OCI-LY3 (cell line): Measurements from ENCODE around the gene SYNGR4.

Experiments
- EZH2phosphoT487 ChIP-seq: fragments of 200-600 bp; shearing (Covaris generic); IDR thresholded peaks from 2 replicates; pipeline ENCODE4 v1.6.1; 2018; ENCODE audit warnings: antibody characterized with exemption, mixed run types, low read depth
- TF ChIP-seq, protein P1 (sequence below): fragments of 200-600, 300-600 bp; sonication (generic); IDR thresholded peaks from 2 replicates; pipeline ENCODE4 v1.5.1; 2014; ENCODE audit warnings: antibody characterized with exemption, low read length, low read depth

DNA sequence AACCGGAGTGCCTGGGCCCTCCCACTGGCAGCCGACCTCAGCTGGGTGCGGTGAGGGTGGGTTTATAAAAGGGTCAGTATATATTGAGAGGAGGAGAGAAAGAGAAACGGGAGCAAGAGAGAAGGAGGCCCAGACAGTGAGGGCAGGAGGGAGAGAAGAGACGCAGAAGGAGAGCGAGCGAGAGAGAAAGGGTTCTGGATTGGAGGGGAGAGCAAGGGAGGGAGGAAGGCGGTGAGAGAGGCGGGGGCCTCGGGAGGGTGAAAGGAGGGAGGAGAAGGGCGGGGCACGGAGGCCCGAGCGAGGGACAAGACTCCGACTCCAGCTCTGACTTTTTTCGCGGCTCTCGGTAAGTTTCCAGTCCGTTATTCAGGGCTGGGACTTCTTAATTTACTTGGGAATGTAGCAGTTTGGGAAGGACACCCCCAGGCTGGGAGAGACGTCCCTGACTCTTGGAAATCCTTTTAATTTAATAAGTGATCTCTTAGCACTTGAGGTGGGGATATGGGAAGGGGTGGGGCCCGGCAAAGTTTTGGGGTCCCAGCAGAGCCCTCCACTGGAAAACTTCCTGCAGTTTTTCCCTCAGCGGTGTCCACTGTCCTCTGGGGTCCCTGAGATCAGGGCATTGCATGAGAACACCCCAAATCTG is 38.8 kb upstream of the SYNGR4 start, which contains the start of gene EMP3:
- TF ChIP-seq, protein P1, sequence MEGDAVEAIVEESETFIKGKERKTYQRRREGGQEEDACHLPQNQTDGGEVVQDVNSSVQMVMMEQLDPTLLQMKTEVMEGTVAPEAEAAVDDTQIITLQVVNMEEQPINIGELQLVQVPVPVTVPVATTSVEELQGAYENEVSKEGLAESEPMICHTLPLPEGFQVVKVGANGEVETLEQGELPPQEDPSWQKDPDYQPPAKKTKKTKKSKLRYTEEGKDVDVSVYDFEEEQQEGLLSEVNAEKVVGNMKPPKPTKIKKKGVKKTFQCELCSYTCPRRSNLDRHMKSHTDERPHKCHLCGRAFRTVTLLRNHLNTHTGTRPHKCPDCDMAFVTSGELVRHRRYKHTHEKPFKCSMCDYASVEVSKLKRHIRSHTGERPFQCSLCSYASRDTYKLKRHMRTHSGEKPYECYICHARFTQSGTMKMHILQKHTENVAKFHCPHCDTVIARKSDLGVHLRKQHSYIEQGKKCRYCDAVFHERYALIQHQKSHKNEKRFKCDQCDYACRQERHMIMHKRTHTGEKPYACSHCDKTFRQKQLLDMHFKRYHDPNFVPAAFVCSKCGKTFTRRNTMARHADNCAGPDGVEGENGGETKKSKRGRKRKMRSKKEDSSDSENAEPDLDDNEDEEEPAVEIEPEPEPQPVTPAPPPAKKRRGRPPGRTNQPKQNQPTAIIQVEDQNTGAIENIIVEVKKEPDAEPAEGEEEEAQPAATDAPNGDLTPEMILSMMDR: no peak
- no peak for TF ChIP-seq EZH2phosphoT487
